ENCODE measurements around the gene CISD3.

Gene CISD3

DNA sequence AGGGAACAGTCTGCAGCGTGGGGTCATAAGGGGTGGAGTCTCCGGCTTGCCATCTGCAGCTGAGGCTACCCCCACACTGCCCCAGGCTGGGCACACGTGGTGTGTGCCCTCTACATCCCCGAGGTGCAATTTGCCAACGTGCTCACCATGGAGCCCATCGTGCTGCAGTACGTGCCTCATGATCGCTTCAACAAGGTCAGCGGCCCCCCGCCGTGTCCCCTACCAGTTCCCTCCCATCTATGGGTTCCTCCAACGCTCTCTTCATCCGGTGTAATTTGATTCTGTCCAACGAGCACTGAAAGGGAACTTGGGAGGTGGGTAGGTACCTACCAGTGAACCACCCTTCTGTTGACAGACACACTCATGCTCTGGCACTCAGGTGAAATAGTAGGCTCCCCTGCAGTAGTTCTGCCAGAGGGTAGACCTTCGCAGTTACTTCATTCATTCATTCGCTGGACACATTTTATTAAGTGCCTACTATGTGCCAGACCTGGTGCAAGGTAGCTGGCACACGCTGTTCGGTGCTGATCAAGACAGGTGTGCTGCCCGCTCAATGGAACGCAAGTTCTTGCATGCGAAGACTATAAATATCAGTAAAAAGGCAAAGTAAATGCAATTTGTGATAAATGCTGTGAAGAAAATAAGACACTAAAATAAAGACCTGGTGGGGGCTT lies 22.3 kb upstream of the CISD3 start:
- H3K9me3 ChIP-seq (ENCODE audit: control insufficient read depth, low read length), result no peaks in the 10 kb centered on the region
- no peak overlapping the region for H3K27ac ChIP-seq (ENCODE audit: insufficient read depth, low read depth, low read length, poor library complexity, severe bottlenecking)
- peaks cover 23% of the 10 kb centered on the region for H3K4me1 ChIP-seq (ENCODE audit: control insufficient read depth, insufficient read depth, low read length)
- WGBS, 2 experiments, result 82 to 86% methylated on average over 21 of the region's 21 CpGs
- H3K4me3 ChIP-seq (ENCODE audit: insufficient read depth, low read depth, low read length), result no peak overlapping the region
- H3K36me3 ChIP-seq (ENCODE audit: control insufficient read depth, insufficient read depth, low read length), result peaks cover 3% of the 10 kb centered on the region
- H3K27me3 ChIP-seq (ENCODE audit: control insufficient read depth, insufficient read depth, low read length, poor library complexity, severe bottlenecking), result peaks cover 35% of the 10 kb centered on the region

DNA sequence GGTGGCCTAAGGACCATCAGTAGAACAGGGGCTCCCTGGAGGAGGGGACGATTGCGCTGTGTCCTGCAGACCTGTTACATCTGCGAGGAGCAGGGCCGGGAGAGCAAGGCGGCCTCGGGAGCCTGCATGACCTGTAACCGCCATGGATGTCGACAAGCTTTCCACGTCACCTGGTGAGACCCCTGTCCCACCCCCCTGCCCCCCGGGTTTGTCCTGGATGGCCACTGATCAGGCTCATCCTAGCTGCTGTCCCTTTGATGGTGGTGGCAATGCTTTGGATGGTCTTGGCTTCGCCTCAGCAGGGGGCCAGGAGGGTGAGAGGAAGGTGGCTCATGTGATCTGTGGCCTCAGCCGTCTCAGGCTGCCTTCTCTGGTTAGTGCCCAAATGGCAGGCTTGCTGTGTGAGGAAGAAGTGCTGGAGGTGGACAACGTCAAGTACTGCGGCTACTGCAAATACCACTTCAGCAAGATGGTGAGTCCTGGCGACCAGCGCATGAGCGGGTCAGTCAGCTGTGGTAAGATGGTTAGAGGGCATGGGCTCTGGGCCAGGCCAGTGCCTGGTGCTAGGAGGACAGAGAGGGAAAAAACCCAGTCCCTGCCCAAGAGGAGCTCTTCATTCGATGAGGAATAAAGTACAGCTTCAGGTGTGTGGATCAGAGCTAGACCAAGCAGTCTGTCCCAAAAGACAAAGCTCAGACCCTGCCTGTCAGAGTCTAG lies 20.9 kb upstream of the CISD3 start:
- Histone ChIP-seq H3K27ac (ENCODE audit: insufficient read depth, low read depth, low read length, poor library complexity, severe bottlenecking) (no peak overlapping the region), H3K9me3 (ENCODE audit: control insufficient read depth, low read length) (no peaks in the 10 kb centered on the region), H3K36me3 (ENCODE audit: control insufficient read depth, insufficient read depth, low read length) (peaks cover 3% of the 10 kb centered on the region), H3K4me1 (ENCODE audit: control insufficient read depth, insufficient read depth, low read length) (peaks cover 17% of the 10 kb centered on the region), H3K4me3 (ENCODE audit: insufficient read depth, low read depth, low read length) (no peak overlapping the region), H3K27me3 (ENCODE audit: control insufficient read depth, insufficient read depth, low read length, poor library complexity, severe bottlenecking) (peaks cover 20% of the 10 kb centered on the region)
- 93 to 94% methylated on average over 18 of the region's 18 CpGs for WGBS, 2 experiments

DNA sequence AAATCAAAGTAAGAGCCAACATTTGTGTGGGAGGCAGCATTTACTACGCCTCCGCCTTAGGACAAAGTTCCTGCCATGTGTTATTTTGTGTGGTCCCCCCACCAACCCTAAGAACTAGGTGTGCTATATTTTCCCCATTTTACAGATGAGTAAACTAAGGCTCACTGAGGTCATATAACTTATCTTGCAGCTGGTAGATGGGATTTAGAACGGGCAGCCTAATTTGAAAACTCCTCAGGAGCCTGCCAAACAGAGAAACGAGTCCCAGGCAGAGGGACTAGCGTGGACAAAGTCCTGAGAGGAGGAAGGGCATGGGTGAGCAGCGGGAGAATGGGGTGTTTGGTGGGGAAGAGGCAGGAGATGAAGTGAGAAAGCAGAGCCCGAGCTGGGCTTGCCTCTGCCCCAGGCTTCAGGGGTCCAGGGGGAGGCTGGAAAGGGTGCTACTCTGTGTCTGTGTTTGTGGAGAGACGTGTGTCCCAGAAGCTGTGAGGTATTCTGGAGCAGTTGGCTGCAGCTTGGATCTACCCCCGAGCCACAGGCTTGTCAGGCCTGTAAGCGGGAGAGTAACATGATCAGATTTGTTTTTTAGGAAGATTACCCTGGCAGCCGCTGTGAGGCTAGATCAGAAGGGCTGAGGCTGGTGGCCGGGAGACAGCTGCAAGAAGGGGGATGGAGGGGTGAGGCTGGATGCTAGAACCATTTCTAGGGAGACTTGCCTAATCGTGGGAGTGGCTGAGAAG lies 20.1 kb upstream of the CISD3 start:
- H3K36me3 ChIP-seq (ENCODE audit: control insufficient read depth, insufficient read depth, low read length), result peaks cover 3% of the 10 kb centered on the region
- H3K9me3 ChIP-seq (ENCODE audit: control insufficient read depth, low read length), result no peaks in the 10 kb centered on the region
- H3K4me3 ChIP-seq (ENCODE audit: insufficient read depth, low read depth, low read length), result no peak overlapping the region
- H3K27me3 ChIP-seq (ENCODE audit: control insufficient read depth, insufficient read depth, low read length, poor library complexity, severe bottlenecking), result peaks cover 14% of the 10 kb centered on the region
- peaks cover 17% of the 10 kb centered on the region for H3K4me1 ChIP-seq (ENCODE audit: control insufficient read depth, insufficient read depth, low read length)
- no peak overlapping the region for H3K27ac ChIP-seq (ENCODE audit: insufficient read depth, low read depth, low read length, poor library complexity, severe bottlenecking)
- 79 to 84% methylated on average over 13 of the region's 13 CpGs for WGBS, 2 experiments

DNA sequence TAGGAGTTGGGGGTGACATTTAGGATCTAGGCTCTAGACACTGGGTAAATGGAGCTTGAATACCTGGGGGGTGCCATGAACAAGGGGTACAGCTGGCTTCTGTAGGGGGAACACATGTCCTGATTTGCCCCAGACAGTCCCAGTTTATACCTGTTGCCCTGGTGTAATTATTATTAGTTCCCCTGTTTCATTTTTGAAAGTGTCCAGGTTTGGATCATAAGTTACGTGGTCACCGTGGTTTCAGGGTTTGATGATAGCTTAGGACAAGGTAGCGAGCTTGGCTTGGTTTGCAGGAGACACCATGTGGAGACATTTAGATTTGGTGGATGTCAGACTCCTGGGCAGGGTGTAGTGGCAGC lies 19.6 kb upstream of the CISD3 start:
- H3K36me3 ChIP-seq (ENCODE audit: control insufficient read depth, insufficient read depth, low read length), result peaks cover 3% of the 10 kb centered on the region
- WGBS, 2 experiments, result 94 to 98% methylated on average over 3 of the region's 3 CpGs

DNA sequence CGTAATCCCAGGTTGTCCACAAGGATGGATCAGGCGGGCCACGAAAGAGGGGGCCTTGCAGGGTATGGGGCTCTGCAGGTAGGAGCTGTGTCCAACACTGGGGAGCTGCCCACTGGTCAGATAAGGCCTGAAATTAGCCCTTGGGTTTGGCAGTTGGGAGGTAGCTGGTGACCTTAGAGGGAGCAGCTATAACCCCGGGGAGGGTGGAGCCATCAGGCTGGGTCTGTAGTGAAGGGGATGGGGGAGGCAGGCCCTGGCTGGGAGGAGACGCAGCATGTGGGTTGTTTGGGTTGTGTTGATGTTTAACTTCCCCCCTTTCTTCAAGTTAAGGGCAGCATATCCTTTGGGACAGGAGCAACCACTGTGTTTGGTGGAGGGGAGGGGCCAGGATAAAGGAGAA lies 19.2 kb upstream of the CISD3 start:
- Histone ChIP-seq H3K4me3 (ENCODE audit: insufficient read depth, low read depth, low read length) (no peak overlapping the region), H3K27me3 (ENCODE audit: control insufficient read depth, insufficient read depth, low read length, poor library complexity, severe bottlenecking) (peaks cover 10% of the 10 kb centered on the region), H3K4me1 (ENCODE audit: control insufficient read depth, insufficient read depth, low read length) (peaks cover 16% of the 10 kb centered on the region), H3K27ac (ENCODE audit: insufficient read depth, low read depth, low read length, poor library complexity, severe bottlenecking) (no peak overlapping the region), H3K9me3 (ENCODE audit: control insufficient read depth, low read length) (no peaks in the 10 kb centered on the region), H3K36me3 (ENCODE audit: control insufficient read depth, insufficient read depth, low read length) (peaks cover 3% of the 10 kb centered on the region)
- 89% methylated on average over 5 of the region's 5 CpGs for WGBS, 2 experiments

More for the DNA sequence above, 19.6 kb upstream of the CISD3 start:
- Histone ChIP-seq H3K27ac (ENCODE audit: insufficient read depth, low read depth, low read length, poor library complexity, severe bottlenecking) (no peak overlapping the region), H3K27me3 (ENCODE audit: control insufficient read depth, insufficient read depth, low read length, poor library complexity, severe bottlenecking) (peaks cover 14% of the 10 kb centered on the region), H3K4me3 (ENCODE audit: insufficient read depth, low read depth, low read length) (no peak overlapping the region), H3K9me3 (ENCODE audit: control insufficient read depth, low read length) (no peaks in the 10 kb centered on the region), H3K4me1 (ENCODE audit: control insufficient read depth, insufficient read depth, low read length) (peaks cover 17% of the 10 kb centered on the region)

DNA sequence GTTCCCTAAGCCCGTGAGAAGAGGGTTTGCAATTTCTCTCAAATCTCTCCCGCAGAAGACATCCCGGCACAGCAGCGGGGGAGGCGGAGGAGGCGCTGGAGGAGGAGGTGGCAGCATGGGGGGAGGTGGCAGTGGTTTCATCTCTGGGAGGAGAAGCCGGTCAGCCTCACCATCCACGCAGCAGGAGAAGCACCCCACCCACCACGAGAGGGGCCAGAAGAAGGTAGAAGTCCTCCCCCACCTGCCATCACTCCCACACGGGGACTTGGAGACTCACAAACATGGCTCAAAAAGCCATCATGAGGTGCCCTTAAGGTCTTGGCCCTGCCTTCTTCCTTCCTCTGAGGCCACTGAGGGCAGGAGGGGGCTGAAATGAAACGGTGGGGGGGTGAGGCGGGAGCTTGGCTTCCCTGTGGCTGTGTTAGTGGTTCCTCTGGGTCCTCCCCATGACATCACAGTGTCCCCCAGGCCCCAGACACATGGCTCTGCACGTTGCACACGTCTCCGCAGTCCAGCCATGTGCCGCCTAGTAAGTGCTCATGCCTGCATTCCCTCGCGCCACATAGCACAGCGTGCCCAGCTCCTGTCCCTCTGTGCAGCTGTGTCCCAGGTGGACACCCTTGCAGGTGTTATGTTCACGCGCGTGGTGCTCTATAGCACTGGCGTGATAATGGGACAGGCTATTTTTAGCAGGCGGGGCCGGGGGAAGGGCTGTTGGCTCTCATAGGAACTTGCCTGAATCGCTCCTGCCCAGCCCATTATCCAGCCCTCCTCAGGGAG lies 18.2 kb upstream of the CISD3 start:
- Histone ChIP-seq H3K27me3 (ENCODE audit: control insufficient read depth, insufficient read depth, low read length, poor library complexity, severe bottlenecking) (no peaks in the 10 kb centered on the region), H3K36me3 (ENCODE audit: control insufficient read depth, insufficient read depth, low read length) (peaks cover 3% of the 10 kb centered on the region), H3K4me3 (ENCODE audit: insufficient read depth, low read depth, low read length) (no peak overlapping the region), H3K9me3 (ENCODE audit: control insufficient read depth, low read length) (no peaks in the 10 kb centered on the region), H3K27ac (ENCODE audit: insufficient read depth, low read depth, low read length, poor library complexity, severe bottlenecking) (no peak overlapping the region), H3K4me1 (ENCODE audit: control insufficient read depth, insufficient read depth, low read length) (peaks cover 6% of the 10 kb centered on the region)
- 91% methylated on average over 26 of the region's 26 CpGs for WGBS, 2 experiments

DNA sequence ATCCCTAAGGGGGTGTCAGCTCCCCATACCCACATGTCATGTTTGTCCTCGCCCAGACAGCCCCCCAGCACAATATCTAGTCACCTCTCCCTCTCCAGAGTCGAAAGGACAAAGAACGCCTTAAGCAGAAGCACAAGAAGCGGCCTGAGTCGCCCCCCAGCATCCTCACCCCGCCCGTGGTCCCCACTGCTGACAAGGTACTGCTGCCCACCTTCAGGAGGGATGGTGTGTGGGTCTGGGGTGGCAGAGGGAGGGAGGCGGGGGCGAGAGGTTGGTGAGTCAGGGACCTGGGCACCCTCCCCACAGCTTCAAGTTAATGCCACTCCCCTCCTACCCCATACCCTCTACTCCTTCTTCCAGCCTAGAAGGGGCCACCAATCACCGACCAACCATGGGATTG lies 17.5 kb upstream of the CISD3 start:
- no peaks in the 10 kb centered on the region for H3K9me3 ChIP-seq (ENCODE audit: control insufficient read depth, low read length)
- H3K27ac ChIP-seq (ENCODE audit: insufficient read depth, low read depth, low read length, poor library complexity, severe bottlenecking), result no peak overlapping the region
- no peak overlapping the region for H3K4me3 ChIP-seq (ENCODE audit: insufficient read depth, low read depth, low read length)
- 95 to 96% methylated on average over 9 to 10 of the region's 10 CpGs for WGBS, 2 experiments
- no peaks in the 10 kb centered on the region for H3K27me3 ChIP-seq (ENCODE audit: control insufficient read depth, insufficient read depth, low read length, poor library complexity, severe bottlenecking)
- H3K4me1 ChIP-seq (ENCODE audit: control insufficient read depth, insufficient read depth, low read length), result peaks cover under 1% of the 10 kb centered on the region
- H3K36me3 ChIP-seq (ENCODE audit: control insufficient read depth, insufficient read depth, low read length), result peaks cover 9% of the 10 kb centered on the region

DNA sequence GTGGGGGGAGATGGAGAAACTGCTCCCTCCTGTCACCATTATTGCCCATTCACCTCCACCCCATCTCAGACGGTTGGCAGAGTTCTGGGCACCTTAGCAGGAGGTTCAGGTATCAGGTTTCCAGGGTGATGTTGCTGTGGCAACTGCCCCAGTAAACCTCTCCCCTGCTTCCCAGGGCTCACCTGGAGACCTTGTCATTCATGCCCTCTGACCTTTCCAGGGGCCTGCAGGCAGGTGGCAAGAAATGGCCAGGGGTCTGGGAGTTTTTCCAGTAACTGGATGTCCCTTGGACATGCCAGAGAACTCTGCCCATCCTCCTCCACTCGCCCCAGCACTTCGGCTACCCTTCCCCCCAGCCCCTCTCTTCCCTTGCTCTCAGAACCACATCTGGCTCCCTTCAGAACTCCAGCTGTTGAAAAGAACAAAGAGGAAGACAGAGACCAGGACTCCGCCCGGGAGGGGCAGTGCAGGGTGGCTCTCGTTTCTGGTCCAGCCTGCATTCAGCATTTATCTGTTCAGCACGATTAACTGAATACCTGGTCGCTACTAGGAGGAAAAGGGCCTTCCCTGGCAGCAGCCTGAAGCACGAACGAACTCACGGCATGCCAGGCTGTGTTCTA lies 16.6 kb upstream of the CISD3 start:
- H3K36me3 ChIP-seq (ENCODE audit: control insufficient read depth, insufficient read depth, low read length), result peaks cover 10% of the 10 kb centered on the region
- WGBS, 2 experiments, result 81% methylated on average over 11 of the region's 11 CpGs
- no peaks in the 10 kb centered on the region for H3K4me1 ChIP-seq (ENCODE audit: control insufficient read depth, insufficient read depth, low read length)
- H3K27ac ChIP-seq (ENCODE audit: insufficient read depth, low read depth, low read length, poor library complexity, severe bottlenecking), result no peak overlapping the region
- no peak overlapping the region for H3K4me3 ChIP-seq (ENCODE audit: insufficient read depth, low read depth, low read length)
- no peaks in the 10 kb centered on the region for H3K9me3 ChIP-seq (ENCODE audit: control insufficient read depth, low read length)
- H3K27me3 ChIP-seq (ENCODE audit: control insufficient read depth, insufficient read depth, low read length, poor library complexity, severe bottlenecking), result no peaks in the 10 kb centered on the region

DNA sequence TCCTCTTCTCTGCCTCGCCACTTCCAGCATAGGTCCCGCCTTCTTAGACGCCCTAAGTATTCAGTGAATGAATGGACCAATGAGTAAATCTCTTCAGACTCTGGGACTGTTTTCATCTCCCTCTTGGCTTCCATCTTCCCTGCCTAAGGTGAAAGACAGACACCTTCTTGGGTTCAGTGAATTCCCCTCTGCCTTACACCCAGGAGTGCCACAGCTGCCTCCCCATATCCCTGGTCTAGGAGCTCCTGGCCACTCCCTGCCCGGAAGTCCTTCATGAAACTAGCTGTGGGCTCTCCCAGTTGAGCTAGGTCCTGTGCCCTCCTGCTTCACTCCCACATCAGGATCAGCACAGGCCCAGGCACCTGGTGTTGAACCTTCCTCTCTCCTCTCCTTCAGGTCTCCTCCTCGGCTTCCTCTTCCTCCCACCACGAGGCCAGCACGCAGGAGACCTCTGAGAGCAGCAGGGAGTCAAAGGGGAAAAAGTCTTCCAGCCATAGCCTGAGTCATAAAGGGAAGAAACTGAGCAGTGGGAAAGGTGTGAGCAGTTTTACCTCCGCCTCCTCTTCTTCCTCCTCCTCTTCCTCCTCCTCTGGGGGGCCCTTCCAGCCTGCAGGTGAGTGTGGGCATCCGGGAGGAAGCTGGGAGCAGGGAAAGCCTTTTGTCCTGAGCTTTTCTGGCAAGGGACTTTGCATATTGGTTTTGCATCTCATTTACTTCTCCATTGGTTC lies 14.8 kb upstream of the CISD3 start:
- Histone ChIP-seq H3K9me3 (ENCODE audit: control insufficient read depth, low read length) (no peaks in the 10 kb centered on the region), H3K27me3 (ENCODE audit: control insufficient read depth, insufficient read depth, low read length, poor library complexity, severe bottlenecking) (peaks cover 6% of the 10 kb centered on the region), H3K36me3 (ENCODE audit: control insufficient read depth, insufficient read depth, low read length) (peaks cover 10% of the 10 kb centered on the region), H3K27ac (ENCODE audit: insufficient read depth, low read depth, low read length, poor library complexity, severe bottlenecking) (no peak overlapping the region), H3K4me3 (ENCODE audit: insufficient read depth, low read depth, low read length) (no peak overlapping the region), H3K4me1 (ENCODE audit: control insufficient read depth, insufficient read depth, low read length) (no peaks in the 10 kb centered on the region)
- WGBS, 2 experiments, result 54 to 64% methylated on average over 9 of the region's 9 CpGs
